K562 (cell line): Measurements from ENCODE around the gene TINCR. TPM values are rescaled to one million over a fixed set of nuclear protein-coding genes. Genes with fewer than 3 reads are reported as not detected.

Experiments used
- HNRNPUL1 ChIP-seq: fragments of 200-400 bp; formaldehyde crosslinking; IDR thresholded peaks from 2 replicates; pipeline ENCODE4 v1.6.1; 2017; ENCODE audit warnings: low read length
- IRF1 ChIP-seq: sonication (generic); formaldehyde crosslinking; IDR thresholded peaks from 2 replicates; pipeline ENCODE4 v1.8.0; 2022; ENCODE audit warnings: missing genetic modification reagents, mild to moderate bottlenecking, borderline replicate concordance
- KAT8 ChIP-seq: fragments of 450-650 bp; IDR thresholded peaks from 2 replicates; pipeline ENCODE4 v1.6.1; 2016; ENCODE audit warnings: low read depth, mild to moderate bottlenecking
- MEIS2 ChIP-seq: fragments of 450-650 bp; IDR thresholded peaks from 2 replicates; pipeline ENCODE4 v1.6.1; 2014; ENCODE audit warnings: mild to moderate bottlenecking; ENCODE audit not compliant: partially characterized antibody
- NFRKB ChIP-seq: fragments of 450-650 bp; IDR thresholded peaks from 2 replicates; pipeline ENCODE4 v1.6.1; 2016; ENCODE audit warnings: low read depth
- NR0B1 ChIP-seq: fragments of 450-650 bp; IDR thresholded peaks from one replicate; pipeline ENCODE4 v1.6.1; 2018; ENCODE audit warnings: mild to moderate bottlenecking, moderate library complexity; ENCODE audit not compliant: partially characterized antibody
- PHF21A ChIP-seq: fragments of 450-650 bp; IDR thresholded peaks from 2 replicates; pipeline ENCODE4 v1.6.1; 2017; ENCODE audit warnings: low read depth, borderline replicate concordance
- POLR2AphosphoS5 ChIP-seq: IDR thresholded peaks from 2 replicates; pipeline ENCODE4 v1.6.1; 2011; ENCODE audit warnings: mild to moderate bottlenecking, low read depth, low read length, moderate library complexity; ENCODE audit not compliant: control insufficient read depth, insufficient read depth
- RBM17 ChIP-seq: fragments of 200-400 bp; formaldehyde crosslinking; IDR thresholded peaks from 2 replicates; pipeline ENCODE4 v1.6.1; 2017; ENCODE audit warnings: low read depth, mild to moderate bottlenecking, low read length, borderline replicate concordance
- RBM25 ChIP-seq: fragments of 200-400 bp; formaldehyde crosslinking; IDR thresholded peaks from 2 replicates; pipeline ENCODE4 v1.6.1; 2018; ENCODE audit warnings: low read length, low read depth, moderate library complexity; ENCODE audit not compliant: severe bottlenecking
- RBM39 ChIP-seq: fragments of 200-400 bp; formaldehyde crosslinking; optimal IDR thresholded peaks from 2 replicates; pipeline ENCODE3; 2018; ENCODE audit warnings: low read depth, low read length
- RCOR1 ChIP-seq, 2 experiments: IDR thresholded peaks; 2 replicates each; pipeline ENCODE4 v1.6.1; 2012; ENCODE audit warnings: low read depth in 2 of 2, low read length in 2 of 2, borderline replicate concordance in 1 of 2, improper control_type of control experiment in 1 of 2
- SMAD1 ChIP-seq: fragments of 150-350 bp; IDR thresholded peaks from 2 replicates; pipeline ENCODE4 v1.6.1; 2014; ENCODE audit warnings: low read length, low read depth; ENCODE audit not compliant: partially characterized antibody
- SMAD4 ChIP-seq: fragments of 250-450 bp; sonication (Bioruptor Pico); conservative IDR thresholded peaks from 2 replicates; pipeline ENCODE4 v1.8.0; 2021; ENCODE audit warnings: inconsistent platforms, mild to moderate bottlenecking, moderate library complexity
- STAT5B ChIP-seq: fragments of 250-450 bp; sonication (Bioruptor Pico); IDR thresholded peaks from 2 replicates; pipeline ENCODE4 v1.8.0; 2021; ENCODE audit warnings: mild to moderate bottlenecking, inconsistent platforms
- WHSC1 ChIP-seq: IDR thresholded peaks from one replicate; pipeline ENCODE4 v1.6.1; 2012; ENCODE audit warnings: low read length, control low read depth, inconsistent platforms
- ZNF175 ChIP-seq: fragments of 200-800 bp; sonication (Bioruptor generic); IDR thresholded peaks from 2 replicates; pipeline ENCODE4 v1.6.1; 2016; ENCODE audit warnings: low read depth, mild to moderate bottlenecking, missing genetic modification characterization, missing compliant biosample characterization
- ZNF644 ChIP-seq: fragments of 200-800 bp; sonication (Bioruptor generic); IDR thresholded peaks from 2 replicates; pipeline ENCODE4 v1.6.1; 2016; ENCODE audit warnings: low read depth, missing genetic modification characterization, missing compliant biosample characterization
- ZNF830 ChIP-seq: fragments of 250-450 bp; sonication (Bioruptor Pico); IDR thresholded peaks from 2 replicates; pipeline ENCODE4 v1.5.0; 2021; ENCODE audit warnings: mild to moderate bottlenecking
- polyA plus RNA-seq, 8 experiments: library from polyadenylated mRNA; depleted of rRNA in 4 of 8; stranded (reverse) in 5 of 8; unstranded in 3 of 8; fragments of >200 nt; fragmentation: Nextera tagmentation in 2 of 8; fragmentation: Illumina TruSeq in 1 of 8; extraction: Ambion mirVana in 2 of 8; extraction: Trizol in 1 of 8; gene quantifications; 2 replicates each; pipeline versions ENCODE4 v1.2.1 to v1.2.3, GENCODE V29; 2011 to 2014; ENCODE audit warnings: inconsistent platforms in 1 of 8, missing spikeins in 1 of 8
- total RNA-seq, 7 experiments: library from RNA; depleted of rRNA in 6 of 7; stranded (reverse); fragments of >200 nt in 6 of 7; fragmentation: Illumina TruSeq in 2 of 7; extraction: Trizol in 2 of 7; gene quantifications; 2 replicates each; pipeline versions ENCODE4 v1.2.1 to v1.2.3, GENCODE V29; 2011 to 2021; ENCODE audit warnings: low replicate concordance in 1 of 7
- TF ChIP-seq, protein P1 (sequence below): fragments of 450-650 bp; formaldehyde crosslinking; IDR thresholded peaks from 2 replicates; pipeline ENCODE4 v1.4.0; 2020; ENCODE audit warnings: mild to moderate bottlenecking, moderate library complexity
- TF ChIP-seq, protein P2 (sequence below): sonication (generic); IDR thresholded peaks from 2 replicates; pipeline ENCODE4 v1.6.1; 2016

The TINCR gene
- total and polyA plus RNA-seq, 9 of the 15 experiments (the other 6 are each of a cell fraction or from before 2014, with no cell fraction given), result 0.03 to 0.24 (median 0.09) TPM; not detected in 1

- TF ChIP-seq IRF1 (CRISPR knock-in tag) (no peak), ZNF175 (no peak), SMAD4 (CRISPR knock-in tag) (no peak), POLR2AphosphoS5 (no peak), KAT8 (no peak), RCOR1 (IDR thresholded peaks at IDR 0.05; ENCODE audit: borderline replicate concordance in 1 of 2, low read depth in 2 of 2, low read length in 2 of 2) (no peak), ZNF644 (no peak), WHSC1 (no peak), HNRNPUL1 (no peak), RBM17 (no peak), RBM39 (no peak), ZNF830 (CRISPR knock-in tag) (no peak), SMAD1 (no peak), STAT5B (CRISPR knock-in tag) (no peak), MEIS2 (no peak), NR0B1 (no peak), NFRKB (no peak), RBM25 (peak; percentile 5), PHF21A (no peak)
- TF ChIP-seq, protein P1, sequence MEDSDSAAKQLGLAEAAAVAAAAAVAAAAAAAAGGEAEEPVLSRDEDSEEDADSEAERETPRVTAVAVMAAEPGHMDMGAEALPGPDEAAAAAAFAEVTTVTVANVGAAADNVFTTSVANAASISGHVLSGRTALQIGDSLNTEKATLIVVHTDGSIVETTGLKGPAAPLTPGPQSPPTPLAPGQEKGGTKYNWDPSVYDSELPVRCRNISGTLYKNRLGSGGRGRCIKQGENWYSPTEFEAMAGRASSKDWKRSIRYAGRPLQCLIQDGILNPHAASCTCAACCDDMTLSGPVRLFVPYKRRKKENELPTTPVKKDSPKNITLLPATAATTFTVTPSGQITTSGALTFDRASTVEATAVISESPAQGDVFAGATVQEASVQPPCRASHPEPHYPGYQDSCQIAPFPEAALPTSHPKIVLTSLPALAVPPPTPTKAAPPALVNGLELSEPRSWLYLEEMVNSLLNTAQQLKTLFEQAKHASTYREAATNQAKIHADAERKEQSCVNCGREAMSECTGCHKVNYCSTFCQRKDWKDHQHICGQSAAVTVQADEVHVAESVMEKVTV (CRISPR knock-in tag), result no peak
- TF ChIP-seq, protein P2, sequence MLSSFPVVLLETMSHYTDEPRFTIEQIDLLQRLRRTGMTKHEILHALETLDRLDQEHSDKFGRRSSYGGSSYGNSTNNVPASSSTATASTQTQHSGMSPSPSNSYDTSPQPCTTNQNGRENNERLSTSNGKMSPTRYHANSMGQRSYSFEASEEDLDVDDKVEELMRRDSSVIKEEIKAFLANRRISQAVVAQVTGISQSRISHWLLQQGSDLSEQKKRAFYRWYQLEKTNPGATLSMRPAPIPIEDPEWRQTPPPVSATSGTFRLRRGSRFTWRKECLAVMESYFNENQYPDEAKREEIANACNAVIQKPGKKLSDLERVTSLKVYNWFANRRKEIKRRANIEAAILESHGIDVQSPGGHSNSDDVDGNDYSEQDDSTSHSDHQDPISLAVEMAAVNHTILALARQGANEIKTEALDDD, result no peak
Observed at GRCh38 chr19:5564930-5565329, 2.8 kb downstream of the TINCR start (continued).
